Activated CD4-positive, alpha-beta T cell treated with anti-CD3 and anti-CD28 coated beads, Interleukin-2, amount 50 U/mL, for 4 hours (primary cell): ENCODE data around the gene PRR35.

Experiments used
- DNase-seq, 2 experiments: peaks; one replicate each; pipeline ENCODE4 v3.0.0-alpha.2; 2020

PRR35 gene

GRCh38 chr16:582218-582613 lies 22.0 kb downstream of the PRR35 start:
- DNase-seq, result no peak

- DNase-seq, result no peak
Observed at GRCh38 chr16:582614-583331, 22.6 kb downstream of the PRR35 start.

GRCh38 chr16:583470-583814 lies 23.2 kb downstream of the PRR35 start:
- DNase-seq, result no peak

GRCh38 chr16:583815-584591 lies 23.8 kb downstream of the PRR35 start:
- no peak for DNase-seq

- DNase-seq, result no peak
Observed at GRCh38 chr16:585351-585750, 25.2 kb downstream of the PRR35 start.

GRCh38 chr16:586047-586644 lies 26.0 kb downstream of the PRR35 start:
- no peak for DNase-seq

GRCh38 chr16:586645-587590 lies 26.7 kb downstream of the PRR35 start:
- DNase-seq, result no peak

- DNase-seq, result peak; percentile 60 to 63
Observed at GRCh38 chr16:588639-588888, 28.4 kb downstream of the PRR35 start.

GRCh38 chr16:588889-589657 lies 28.9 kb downstream of the PRR35 start:
- peak; percentile 96 to 97 for DNase-seq

- DNase-seq, result peak; percentile 99 to 100
Observed at GRCh38 chr16:589658-590187, 29.5 kb downstream of the PRR35 start, which contains the start of gene RAB40C. RAB40C (plus strand) TSS chr16:590066; CDS start chr16:590292, 226 bp downstream.

- DNase-seq, result no peak
Observed at GRCh38 chr16:590188-590814, 30.1 kb downstream of the PRR35 start.

GRCh38 chr16:590815-591200 lies 30.6 kb downstream of the PRR35 start:
- DNase-seq, result no peak

GRCh38 chr16:591231-591630 lies 31.0 kb downstream of the PRR35 start:
- DNase-seq, result no peak

GRCh38 chr16:591892-592517 lies 31.8 kb downstream of the PRR35 start:
- DNase-seq, result no peak

GRCh38 chr16:592518-593306 lies 32.5 kb downstream of the PRR35 start:
- no peak for DNase-seq

- no peak for DNase-seq
Observed at GRCh38 chr16:593406-593805, 33.2 kb downstream of the PRR35 start.

- no peak for DNase-seq
Observed at GRCh38 chr16:593807-594206, 33.6 kb downstream of the PRR35 start.

- no peak for DNase-seq
Observed at GRCh38 chr16:595094-595528, 34.9 kb downstream of the PRR35 start.

- no peak for DNase-seq
Observed at GRCh38 chr16:595942-596735, 35.9 kb downstream of the PRR35 start.

- DNase-seq, result no peak
Observed at GRCh38 chr16:596736-597060, 36.5 kb downstream of the PRR35 start.
